ENCODE results near the gene HS3ST6.
A peak's percentile ranks its signal among the peaks of the same experiment; 100 is the strongest.
"Not testable (repeated sequence)": the region's sequence is repeated elsewhere in the genome, so short reads cannot be mapped to it uniquely, and the experiment has no call there.

The HS3ST6 gene

DNA sequence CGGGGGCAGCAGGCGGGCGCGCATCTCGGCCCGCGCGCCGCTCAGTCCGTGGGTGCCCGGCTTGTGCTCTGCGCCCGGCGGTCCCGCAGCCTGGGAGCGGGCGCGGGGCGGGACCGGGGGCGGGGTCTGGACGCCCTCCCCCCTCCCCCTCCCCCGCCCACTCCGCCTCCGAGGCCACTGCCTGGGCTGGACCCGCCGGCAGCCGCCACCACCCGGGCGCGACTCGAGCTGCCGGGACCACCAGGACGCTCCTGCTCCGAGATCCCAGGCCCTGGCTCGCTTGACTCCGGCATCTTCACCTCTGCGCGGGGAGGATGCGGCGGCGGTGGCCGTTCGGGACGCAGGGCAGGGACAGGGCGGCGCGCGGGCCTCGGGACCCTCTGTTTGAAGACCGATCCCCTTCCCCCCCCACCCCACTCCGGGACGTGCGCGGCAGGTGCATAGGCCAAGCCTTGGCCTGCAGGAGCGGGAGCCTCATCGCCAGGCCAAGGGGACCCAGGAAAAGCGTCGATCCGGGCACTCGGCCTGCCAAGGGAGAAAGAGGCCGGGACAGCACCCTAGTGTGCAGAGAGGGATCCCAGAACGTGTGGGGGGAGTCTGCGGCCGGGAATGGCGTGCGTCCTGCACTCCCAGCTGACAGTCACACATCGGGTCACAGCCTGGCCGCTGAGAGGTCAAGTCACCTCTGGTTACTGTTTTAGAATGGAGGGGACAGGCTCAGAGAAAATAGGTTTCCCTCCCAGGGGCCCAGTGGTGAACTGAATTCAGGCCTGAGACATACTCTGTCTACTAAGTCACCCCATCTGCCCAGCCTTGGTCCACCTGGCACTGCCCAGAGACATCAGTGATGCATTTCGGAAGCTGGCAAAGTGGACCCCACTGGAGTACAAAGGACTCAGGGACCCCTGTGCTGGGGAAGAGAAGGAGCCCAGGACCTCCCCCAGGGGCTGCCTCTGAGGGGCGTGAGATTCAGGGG lies at the start of gene HS3ST6:
Gene HS3ST6, minus strand, starts transcription at position 65 of the 976 bp plus-strand sequence. CDS start 92 bp downstream, outside the sequence.
- DNase-seq = no peak

DNA sequence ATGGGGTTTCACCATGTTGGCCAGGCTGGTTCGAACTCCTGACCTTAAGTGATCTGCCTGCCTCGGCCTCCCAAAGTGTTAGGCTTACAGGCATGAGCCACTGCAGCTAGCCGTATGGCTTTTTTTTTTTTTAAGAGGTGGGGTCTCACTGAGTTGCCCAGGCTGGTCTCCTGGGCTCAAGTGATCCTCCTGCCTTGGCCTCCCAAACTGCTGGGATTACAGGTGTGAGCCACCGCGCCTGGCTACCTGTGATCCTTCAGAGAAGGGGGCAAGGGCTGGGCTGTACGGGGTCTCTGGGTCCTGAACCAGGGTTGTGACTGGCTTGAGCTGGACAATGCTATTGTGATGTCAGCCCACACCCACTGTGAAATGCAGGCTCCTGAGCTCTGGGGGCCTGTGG lies 48.2 kb upstream of the HS3ST6 start, which contains the start of gene RNF151:
Gene RNF151, plus strand, starts transcription at position 397 of the 400 bp plus-strand sequence. CDS start 26 bp downstream, outside the sequence.
- DNase-seq = no peak

DNA sequence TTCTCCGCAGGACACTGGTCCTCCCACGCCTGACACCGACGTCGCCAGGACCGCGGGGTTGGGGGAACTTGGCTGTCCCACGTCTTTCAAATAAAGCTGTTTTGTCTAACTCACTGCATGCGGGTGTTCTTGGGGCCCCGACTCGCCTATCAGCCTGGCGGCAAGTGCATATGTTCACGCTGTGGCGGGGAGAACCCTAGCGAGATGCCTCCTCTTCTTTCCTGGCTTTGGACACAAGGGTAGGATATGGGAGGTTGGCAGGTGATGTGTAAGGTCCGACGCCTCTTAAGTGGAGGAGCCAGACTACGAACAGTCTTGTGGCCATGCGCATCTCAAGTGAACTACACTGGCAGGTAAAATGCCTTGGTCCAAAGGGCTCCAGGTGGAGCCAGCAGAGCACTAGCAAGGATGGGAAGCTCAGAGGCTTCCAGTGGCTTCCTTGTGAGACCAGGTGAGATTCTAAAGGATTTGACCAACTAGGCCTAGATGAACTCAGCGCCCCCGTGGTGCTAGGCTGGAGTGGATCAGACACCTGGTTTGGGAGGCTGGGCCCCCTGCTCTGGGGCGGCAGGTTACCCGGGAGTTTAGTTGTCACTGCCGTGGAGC lies 47.3 kb upstream of the HS3ST6 start:
- peak; percentile 70 for DNase-seq

DNA sequence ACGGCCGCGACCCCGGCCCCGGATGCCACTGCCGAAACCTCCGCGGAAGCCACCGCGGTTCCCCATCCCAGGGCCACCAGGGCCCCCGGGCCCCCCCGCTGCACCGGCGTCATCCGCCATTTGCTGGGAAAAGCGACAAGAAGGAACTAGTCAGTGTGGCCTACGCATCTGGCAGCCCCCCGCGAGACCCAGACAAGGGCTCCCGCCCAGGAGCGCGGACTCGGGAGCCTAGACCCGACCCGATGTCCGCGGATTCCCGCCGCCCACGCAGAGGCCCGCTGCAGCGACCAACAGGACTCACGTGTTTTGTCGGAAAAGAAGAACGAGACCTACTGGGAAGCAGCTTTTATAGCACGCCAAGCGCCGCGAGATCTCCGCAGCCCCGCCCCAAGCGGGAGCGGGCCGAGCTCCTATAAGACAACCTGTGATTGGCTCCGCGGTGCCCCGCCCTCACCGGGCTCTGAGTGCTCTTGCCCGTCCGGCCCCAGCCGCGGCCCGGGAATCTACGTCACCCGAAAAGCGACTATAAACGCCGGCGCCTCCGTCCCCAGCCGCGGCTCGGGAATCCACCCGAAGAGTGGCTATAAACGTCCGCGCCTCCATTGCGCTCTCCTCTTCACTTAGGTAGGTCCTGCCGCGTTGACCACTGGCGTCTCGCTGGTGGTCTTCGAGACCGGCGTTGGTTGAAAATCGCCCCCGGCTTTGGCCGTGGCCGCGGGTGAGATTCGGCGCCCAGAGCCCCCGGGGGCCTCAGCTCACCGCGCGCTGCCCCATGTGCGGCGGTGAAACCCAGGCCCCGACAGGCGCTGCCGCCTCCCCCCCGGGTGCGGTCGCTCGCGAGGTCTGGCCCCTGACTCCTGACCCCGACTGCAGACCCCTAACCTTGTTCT lies 46.5 kb upstream of the HS3ST6 start, which contains the start of gene RPS2:
Gene RPS2, minus strand, starts transcription at position 321 of the 890 bp plus-strand sequence. Its CDS starts 201 bp downstream, at position 120.
- DNase-seq = peak; percentile 98

DNA sequence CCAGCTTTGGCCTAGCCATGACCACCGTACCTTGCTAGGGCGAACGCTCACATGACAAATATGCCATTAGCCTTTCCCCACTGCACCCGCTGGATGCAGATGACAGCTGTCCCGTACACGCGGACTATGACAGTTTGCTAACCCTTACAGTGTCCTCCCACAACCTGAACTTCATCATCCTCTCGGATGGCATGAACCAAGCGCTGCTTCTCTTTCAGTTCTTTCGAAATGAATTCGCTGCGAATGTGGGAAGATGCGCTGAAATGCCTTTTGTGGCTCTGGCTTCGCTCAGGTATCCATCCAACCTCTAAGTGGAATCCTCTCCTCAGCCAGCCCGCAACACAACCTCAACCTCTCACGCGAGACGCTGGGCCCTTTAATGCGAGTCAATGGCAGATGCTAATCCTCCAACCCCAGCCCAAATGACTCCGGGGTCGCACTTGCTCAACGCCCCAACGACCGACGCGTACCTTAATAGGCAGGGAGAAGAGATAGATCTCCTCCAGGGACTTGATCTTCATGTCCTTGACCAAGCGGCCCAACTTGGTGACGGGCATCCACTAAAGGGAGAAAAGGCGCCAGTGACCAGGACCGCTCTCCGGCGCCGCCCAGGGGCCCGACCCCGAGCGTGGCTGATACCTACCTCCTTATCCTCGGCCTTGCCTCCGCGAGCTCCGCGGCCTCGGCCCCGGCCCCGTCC lies 45.7 kb upstream of the HS3ST6 start:
- peak; percentile 86 for DNase-seq

DNA sequence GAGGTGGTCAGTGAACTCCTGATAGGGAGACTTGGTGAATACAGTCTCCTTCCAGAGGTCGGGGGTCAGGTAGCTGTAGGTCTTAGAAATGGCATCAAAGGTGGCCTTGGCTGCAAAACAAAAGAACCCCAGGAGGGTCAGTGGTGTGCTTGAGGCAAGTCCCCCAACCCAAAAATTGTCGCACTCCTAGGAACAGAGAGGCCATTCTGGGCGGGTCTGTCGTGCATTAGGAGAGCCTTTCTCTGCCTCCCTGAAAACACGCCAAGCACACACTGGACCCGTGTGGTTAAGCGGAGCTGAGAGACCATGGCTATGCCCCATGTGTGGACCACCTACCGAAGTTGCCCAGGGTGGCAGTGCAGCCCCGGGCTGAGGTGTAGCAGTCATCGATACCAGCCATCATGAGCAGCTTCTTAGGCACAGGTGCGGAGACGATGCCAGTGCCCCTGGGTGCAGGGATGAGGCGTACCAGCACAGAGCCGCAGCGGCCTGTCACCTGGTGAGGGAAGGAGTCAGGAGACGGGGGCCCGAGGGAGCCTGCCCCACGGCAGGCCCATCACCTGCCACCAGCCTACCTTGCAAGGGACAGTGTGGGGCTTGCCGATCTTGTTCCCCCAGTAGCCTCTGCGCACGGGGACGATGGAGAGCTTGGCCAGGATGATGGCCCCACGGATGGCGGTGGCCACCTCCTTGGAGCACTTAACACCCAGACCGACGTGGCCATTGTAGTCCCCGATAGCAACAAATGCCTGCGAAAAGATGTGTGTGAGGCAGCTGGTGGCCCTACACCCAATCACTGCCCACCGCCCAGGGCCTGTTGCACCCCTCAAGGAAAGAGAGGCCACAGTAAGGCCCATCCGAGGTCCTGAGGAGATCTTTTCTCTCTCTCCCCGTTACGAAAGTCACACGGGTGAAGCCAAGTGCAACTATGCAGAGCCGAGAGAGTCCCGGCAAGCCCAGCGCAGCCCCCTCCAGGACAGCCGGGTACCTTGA lies 44.2 kb upstream of the HS3ST6 start:
- peak; percentile 74 for DNase-seq

DNA sequence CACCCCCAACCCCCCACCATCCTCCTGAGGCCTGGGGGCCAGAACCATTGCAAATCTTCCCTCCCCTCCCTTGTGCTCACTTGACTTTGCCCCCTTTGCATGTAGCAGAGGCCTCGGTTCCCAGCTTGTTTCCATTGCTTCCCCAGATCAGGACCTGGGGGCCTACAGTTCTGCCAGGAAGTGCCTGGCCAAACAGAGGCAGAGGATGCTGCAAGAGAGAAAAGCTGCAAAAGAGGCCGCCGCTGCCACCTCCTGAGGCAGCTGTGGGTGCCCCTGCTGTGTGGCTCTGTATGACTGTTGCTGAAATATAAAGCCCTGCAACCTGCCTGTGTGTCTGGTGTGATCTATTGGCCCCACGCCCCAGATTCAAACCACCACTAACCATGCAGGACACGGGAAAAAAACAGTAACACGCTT lies 43.4 kb upstream of the HS3ST6 start:
- DNase-seq = peak; percentile 77

DNA sequence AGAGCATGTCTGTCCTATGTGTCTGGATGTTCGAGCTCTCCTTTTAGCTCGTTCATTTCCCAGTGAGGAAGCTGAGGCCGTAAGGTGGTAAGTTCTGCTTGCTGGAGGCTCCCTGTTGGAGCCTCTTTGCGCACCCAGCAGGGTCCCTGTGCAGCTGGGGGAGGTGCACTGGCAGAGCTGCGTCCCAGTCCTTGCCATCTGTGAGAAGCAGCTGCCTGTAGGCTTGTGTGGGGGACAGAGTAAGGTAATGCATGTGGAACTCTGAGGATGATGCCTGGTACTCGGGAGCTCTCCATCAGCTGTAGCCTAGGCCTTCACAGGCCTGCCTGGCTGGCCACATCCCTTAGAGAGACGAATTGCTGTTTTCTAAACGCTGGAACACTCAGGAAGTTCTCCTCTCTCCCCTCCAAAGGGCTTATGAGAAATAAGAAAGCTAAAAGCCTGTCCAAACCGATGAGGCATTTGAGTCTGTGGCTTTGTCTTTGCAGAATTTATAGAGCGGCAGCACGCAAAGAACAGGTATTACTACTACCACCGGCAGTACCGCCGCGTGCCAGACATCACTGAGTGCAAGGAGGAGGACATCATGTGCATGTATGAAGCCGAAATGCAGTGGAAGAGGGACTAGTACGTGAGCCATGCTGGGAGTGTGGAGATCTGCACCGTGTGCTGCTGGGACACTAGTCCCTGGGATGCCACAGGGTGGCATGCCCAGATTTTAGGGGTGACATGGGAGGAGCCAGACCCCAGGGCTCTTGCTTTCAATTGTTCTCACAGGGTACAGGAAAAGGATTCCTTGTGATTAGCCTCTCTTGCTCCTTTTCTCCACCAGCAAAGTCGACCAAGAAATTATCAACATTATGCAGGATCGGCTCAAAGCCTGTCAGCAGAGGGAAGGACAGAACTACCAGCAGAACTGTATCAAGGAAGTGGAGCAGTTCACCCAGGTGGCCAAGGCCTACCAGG lies 42.7 kb upstream of the HS3ST6 start:
- DNase-seq = peak; percentile 88

DNA sequence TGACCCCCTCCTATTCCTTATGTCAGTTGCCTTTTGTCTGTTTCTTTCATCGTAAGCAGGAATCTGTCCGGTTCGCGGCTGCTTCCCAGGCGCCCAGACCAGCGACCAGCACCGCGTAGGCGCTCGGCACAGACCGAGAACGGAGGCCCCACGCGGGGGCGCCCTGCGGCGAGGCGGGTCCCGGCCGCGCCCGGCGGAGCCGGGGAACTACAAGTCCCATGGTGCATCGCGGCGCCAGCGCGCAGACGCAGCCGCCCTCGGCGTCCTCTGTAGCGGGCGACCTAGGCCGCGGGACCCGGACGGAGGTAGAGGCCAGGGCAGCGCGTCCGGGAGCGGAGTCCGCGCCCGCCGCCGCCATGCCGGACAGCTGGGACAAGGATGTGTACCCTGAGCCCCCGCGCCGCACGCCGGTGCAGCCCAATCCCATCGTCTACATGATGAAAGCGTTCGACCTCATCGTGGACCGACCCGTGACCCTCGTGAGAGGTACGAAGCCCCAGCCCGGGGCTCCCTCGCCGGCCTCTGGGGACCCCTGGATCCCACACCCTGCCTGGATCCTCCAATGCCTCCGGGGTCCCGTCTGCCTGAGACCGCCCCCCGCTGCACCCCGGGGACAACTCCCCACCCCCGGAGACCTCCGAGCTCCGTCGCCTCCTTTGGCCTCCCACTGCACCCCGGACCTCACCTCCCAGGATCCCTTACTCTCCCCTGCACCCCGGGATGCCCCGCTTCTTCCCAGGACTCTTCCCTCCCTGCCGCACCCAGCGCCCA lies 41.2 kb upstream of the HS3ST6 start, which contains the start of gene NDUFB10:
Gene NDUFB10, plus strand, starts transcription at position 270 of the 771 bp plus-strand sequence. Its CDS starts 87 bp downstream, at position 357.
- DNase-seq = peak; percentile 98

DNA sequence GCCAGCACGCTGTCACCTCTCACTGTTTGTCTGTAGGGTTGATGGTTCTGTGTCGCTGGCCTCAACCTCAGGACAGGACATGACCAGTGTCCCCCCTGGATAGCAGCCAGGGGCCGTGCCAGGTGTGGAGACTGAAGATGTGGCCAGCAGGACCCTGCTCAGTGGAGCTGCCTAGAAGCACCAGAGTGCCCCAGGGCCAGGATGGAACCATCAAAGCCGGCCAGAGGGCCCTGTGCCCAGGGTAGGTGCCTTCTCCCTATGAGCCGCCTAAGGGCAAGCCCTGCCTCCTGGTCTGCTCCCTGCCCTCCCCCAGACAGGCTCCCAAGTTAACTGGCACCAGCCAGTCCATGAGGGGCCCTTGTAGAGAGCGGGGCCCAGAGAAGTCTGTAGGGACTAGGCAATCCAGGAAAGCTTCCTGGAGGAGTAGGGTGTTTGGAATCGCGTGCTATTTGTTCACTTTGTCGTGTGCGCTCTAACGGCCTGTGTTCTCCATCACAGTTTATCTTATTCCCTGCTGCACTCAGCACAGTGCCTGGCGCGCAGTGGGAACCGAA lies 40.6 kb upstream of the HS3ST6 start:
- DNase-seq = no peak

DNA sequence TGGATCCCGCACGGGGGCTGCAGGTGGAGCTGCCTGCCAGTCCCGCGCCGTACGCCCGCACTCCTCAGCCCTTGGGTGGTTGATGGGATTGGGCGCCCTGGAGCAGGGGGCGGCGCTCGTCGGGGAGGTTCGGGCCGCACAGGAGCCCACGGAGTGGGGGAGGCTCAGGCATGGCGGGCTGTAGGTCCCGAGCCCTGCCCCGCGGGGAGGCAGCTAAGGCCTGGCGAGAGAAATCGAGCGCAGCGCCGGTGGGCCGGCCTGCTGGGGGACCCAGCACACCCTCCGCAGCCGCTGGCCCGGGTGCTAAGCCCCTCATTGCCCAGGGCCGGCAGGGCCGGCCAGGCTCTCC lies 39.9 kb upstream of the HS3ST6 start:
- DNase-seq = not testable (repeated sequence)

DNA sequence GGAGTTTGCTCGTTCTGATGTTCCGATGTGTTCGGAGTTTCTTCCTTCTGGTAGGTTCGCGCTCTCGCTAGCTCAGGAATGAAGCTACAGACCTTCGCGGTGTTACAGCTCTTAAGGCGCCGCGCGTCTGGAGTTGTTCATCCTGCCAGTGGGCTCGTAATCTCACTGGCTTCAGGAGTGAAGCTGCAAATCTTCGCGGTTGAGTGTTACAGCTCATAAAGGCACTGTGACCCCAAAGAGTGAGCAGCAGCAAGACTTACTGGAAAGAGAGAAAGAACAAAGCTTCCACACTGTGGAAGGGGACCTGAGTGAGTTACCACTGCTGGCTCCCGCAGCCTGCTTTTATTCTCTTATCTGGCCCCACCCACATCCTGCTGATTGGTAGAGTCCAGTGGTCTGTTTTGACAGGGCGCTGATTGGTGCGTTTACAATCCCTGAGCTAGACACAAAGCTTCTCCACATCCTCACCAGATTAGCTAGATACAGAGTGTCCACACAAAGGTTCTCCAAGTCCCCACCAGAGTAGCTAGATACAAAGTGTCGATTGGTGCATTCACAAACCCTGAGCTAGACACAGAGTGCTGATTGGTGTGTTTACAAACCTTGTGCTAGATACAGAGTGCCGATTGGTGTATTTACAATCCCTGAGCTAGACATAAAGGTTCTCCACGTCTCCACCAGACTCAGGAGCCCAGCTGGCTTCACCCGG lies 39.4 kb upstream of the HS3ST6 start:
- DNase-seq = not testable (repeated sequence)

DNA sequence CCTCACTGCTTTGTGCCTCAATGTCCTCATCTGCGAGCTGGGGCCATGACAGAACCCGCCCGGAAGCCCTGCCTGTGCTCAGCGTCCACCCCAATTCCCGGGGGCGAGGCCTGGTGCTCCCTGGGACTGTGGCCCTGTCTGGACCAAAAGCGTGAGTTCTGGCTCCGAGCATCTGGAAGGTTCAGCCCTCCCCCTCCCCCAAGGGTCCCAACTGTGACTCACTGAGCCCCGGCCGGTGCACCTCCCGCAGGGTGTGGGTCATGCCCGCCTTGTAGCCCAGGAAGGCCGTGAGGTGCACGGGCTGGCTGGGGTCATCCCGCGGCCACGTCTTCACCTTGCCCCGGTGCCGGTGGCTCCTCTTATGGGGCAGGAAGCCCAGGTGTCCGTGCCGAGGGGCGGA lies 35.5 kb upstream of the HS3ST6 start:
- DNase-seq = no peak

DNA sequence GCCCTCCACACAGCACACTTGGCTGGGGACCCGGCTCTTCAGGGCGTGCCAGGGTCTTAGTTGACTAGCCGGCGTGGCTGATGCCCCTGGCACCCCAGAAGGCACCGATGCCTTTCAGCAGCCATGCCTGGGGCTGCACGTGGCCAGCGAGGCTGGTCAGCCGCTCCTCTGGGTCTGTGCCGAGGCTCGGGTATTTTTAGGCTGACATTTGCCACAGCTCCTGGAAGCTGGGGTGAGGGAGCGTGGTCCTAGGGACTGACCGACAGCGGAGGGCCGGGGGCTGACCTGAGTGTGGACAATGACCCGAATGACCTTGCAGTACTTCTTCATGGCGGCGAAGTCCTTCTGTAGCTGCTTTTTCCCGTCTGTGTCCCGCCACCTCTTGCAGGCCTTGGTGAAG lies 32.3 kb upstream of the HS3ST6 start:
- DNase-seq = no peak

DNA sequence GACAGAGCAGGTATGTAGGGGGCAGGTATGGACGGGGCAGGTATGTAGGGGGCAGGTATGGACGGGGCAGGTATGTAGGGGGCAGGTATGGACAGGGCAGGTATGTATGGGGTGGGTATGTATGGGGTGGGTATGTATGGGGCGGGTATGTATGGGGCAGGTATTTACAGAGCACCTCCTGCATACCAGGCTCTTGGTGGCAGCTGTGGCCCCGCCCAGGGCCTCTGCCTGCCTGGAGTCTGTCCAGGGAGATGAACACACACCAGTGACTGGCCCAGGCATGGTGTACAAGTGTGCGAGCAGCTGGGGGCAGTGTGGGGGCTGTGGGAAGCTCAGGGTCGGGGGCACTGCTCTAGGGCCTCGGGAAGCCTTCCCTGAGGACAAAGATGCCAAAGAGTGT lies 31.8 kb upstream of the HS3ST6 start:
- DNase-seq = no peak

DNA sequence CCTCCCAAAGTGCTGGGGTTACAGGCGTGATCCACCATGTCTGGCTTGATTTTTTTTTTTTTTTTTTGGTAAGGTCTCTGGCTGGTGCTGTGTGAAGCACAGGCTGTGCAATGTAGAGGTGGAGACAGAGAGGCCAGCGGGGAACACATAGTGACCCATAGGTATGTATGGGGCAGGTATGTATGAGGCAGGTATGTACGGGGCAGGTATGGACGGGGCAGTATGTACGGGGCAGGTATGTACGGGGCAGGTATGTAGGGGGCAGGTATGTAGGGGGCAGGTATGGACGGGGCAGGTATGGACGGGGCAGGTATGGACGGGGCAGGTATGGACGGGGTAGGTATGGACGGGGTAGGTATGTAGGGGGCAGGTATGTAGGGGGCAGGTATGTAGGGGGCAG lies 31.3 kb upstream of the HS3ST6 start:
- DNase-seq = no peak

DNA sequence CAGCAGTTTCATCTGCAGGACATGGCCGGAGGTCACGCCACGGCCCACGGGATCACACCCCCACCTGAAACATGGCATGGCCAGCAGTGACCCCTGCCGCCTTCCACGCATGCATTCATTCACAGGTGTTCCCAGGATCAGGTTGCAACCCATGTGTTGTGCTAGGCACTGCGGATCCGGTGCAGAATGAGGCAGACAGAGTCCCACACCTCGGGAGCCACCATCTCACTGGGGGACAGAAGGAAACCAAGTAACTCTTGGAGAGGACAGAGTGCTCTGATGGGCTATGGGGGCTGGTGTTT lies 29.1 kb upstream of the HS3ST6 start:
- DNase-seq = no peak

All from activated CD8-positive, alpha-beta memory T cell treated with anti-CD3 and anti-CD28 coated beads, Interleukin-2, amount 50 U/mL, for 48 hours (primary cell).